SK-N-SH (cell line): ENCODE results near the gene OR6K3. TPM values are rescaled to one million over a fixed set of nuclear protein-coding genes. Genes with fewer than 3 reads are reported as not detected.
"Not testable (repeated sequence)": the region's sequence is repeated elsewhere in the genome, so short reads cannot be mapped to it uniquely, and the experiment has no call there.

ENCODE experiments used
- CTCF ChIA-PET: fragments of 300-600, 350-600 bp; formaldehyde crosslinking; extraction: SDS; loops from one replicate; lab custom pipeline; 2021; lab: Yijun Ruan, JAX
- POLR2A ChIA-PET: fragments of 350-600 bp; sonication (Branson Sonifier 250); formaldehyde crosslinking; extraction: SDS; loops from one replicate; lab custom pipeline; 2020; ENCODE audit warnings: antibody characterized with exemption, inconsistent platforms; lab: Yijun Ruan, JAX
- DNase-seq: peaks from one replicate; pipeline ENCODE4 v3.0.0; 2012
- H2AFZ ChIP-seq: fragments of 200-600 bp; sonication (generic); 2 replicates; pipeline ENCODE4 v1.8.1; 2016; ENCODE audit warnings: antibody characterized with exemption, mild to moderate bottlenecking, low read depth
- H3F3A ChIP-seq: fragments of 200-600 bp; sonication (generic); replicated peaks from 2 replicates; pipeline ENCODE3; 2016; ENCODE audit warnings: antibody characterized with exemption, mild to moderate bottlenecking; ENCODE audit not compliant: insufficient read depth
- H3K27ac ChIP-seq, 2 experiments: fragments of 200-500 bp in 1 of 2; fragments of 200-600 bp in 1 of 2; sonication (Bioruptor generic) in 1 of 2; sonication (generic), shearing (Covaris generic) in 1 of 2; 2 replicates each; pipeline versions ENCODE4 v1.5.1 to v1.6.1; 2014 to 2016; ENCODE audit warnings: low read depth in 2 of 2, inconsistent platforms in 1 of 2, low read length in 1 of 2, mild to moderate bottlenecking in 1 of 2, mixed read lengths in 1 of 2
- H3K27me3 ChIP-seq: fragments of 200-600 bp; sonication (generic), shearing (Covaris generic); 2 replicates; pipeline ENCODE4 v1.6.1; 2016; ENCODE audit warnings: mixed run types; ENCODE audit not compliant: insufficient read depth
- H3K36me3 ChIP-seq, 2 experiments: fragments of 200-500 bp in 1 of 2; fragments of 200-600 bp in 1 of 2; sonication (Bioruptor generic) in 1 of 2; sonication (generic) in 1 of 2; replicated peaks in 1 of 2; 2 replicates each; pipeline versions ENCODE3 to v1.5.1; 2014 to 2016; ENCODE audit warnings: low read length in 1 of 2, mild to moderate bottlenecking in 1 of 2; ENCODE audit not compliant: insufficient read depth in 2 of 2, control insufficient read depth in 1 of 2
- H3K4me1 ChIP-seq, 2 experiments: fragments of 200-500 bp in 1 of 2; fragments of 200-600 bp in 1 of 2; sonication (Bioruptor generic) in 1 of 2; sonication (generic), shearing (Covaris generic) in 1 of 2; 2 replicates each; pipeline versions ENCODE4 v1.5.1 to v1.6.1; 2014 to 2016; ENCODE audit warnings: low read depth in 1 of 2, low read length in 1 of 2, mixed run types in 1 of 2; ENCODE audit not compliant: insufficient read depth in 2 of 2, control insufficient read depth in 1 of 2
- H3K4me2 ChIP-seq: fragments of 200-600 bp; sonication (generic), shearing (Covaris generic); 2 replicates; pipeline ENCODE4 v1.6.1; 2017; ENCODE audit warnings: mixed run types
- H3K4me3 ChIP-seq, 2 experiments: fragments of 200-500 bp in 1 of 2; fragments of 200-600 bp in 1 of 2; sonication (Bioruptor generic) in 1 of 2; sonication (generic), shearing (Covaris generic) in 1 of 2; 2 replicates each; pipeline versions ENCODE4 v1.5.1 to v1.8.1; 2014 to 2016; ENCODE audit warnings: low read depth in 2 of 2, inconsistent platforms in 1 of 2, low read length in 1 of 2, mild to moderate bottlenecking in 1 of 2, mixed read lengths in 1 of 2, moderate library complexity in 1 of 2
- H3K79me2 ChIP-seq: fragments of 200-600 bp; sonication (generic); 2 replicates; pipeline ENCODE4 v1.8.1; 2017; ENCODE audit warnings: mild to moderate bottlenecking; ENCODE audit not compliant: insufficient read depth
- H3K9ac ChIP-seq: fragments of 200-600 bp; sonication (generic); 2 replicates; pipeline ENCODE4 v1.6.1; 2017; ENCODE audit warnings: mixed run types
- H3K9me2 ChIP-seq: fragments of 200-600 bp; sonication (generic); 2 replicates; pipeline ENCODE4 v1.6.1; 2017; ENCODE audit warnings: mixed run types
- H3K9me3 ChIP-seq: fragments of 200-600 bp; sonication (generic); 2 replicates; pipeline ENCODE4 v1.6.1; 2017; ENCODE audit warnings: mixed run types, mild to moderate bottlenecking, moderate library complexity
- H4K20me1 ChIP-seq: fragments of 200-600 bp; sonication (generic); 2 replicates; pipeline ENCODE4 v1.6.1; 2017; ENCODE audit warnings: mild to moderate bottlenecking, mixed run types; ENCODE audit not compliant: insufficient read depth
- ELF1 ChIP-seq: IDR thresholded peaks from 2 replicates; pipeline ENCODE4 v1.4.0; 2012
- EP300 ChIP-seq, 2 experiments: IDR thresholded peaks; 2 replicates each; pipeline versions ENCODE4 v1.4.0 to v1.6.1; 2012; ENCODE audit warnings: borderline replicate concordance in 1 of 2, low read depth in 1 of 2, low read length in 1 of 2
- FOSL2 ChIP-seq: IDR thresholded peaks from 2 replicates; pipeline ENCODE4 v1.4.0; 2012; ENCODE audit warnings: low read depth, mild to moderate bottlenecking, moderate library complexity, borderline replicate concordance
- FOXM1 ChIP-seq: IDR thresholded peaks from 2 replicates; pipeline ENCODE4 v1.4.0; 2012; ENCODE audit warnings: low read depth, mild to moderate bottlenecking
- GABPA ChIP-seq: IDR thresholded peaks from 2 replicates; pipeline ENCODE4 v1.4.0; 2012; ENCODE audit warnings: low read depth, mild to moderate bottlenecking
- RXRA ChIP-seq: IDR thresholded peaks from 2 replicates; pipeline ENCODE4 v1.4.0; 2012; ENCODE audit warnings: low read depth, mild to moderate bottlenecking, borderline replicate concordance
- TEAD4 ChIP-seq: IDR thresholded peaks from 2 replicates; pipeline ENCODE4 v1.4.0; 2012; ENCODE audit warnings: mild to moderate bottlenecking, borderline replicate concordance; ENCODE audit not compliant: insufficient read depth
- WGBS: methylation state at CpG from one replicate; pipeline ENCODE4 v1.1.6; 2017; ENCODE audit warnings: low lambda C conversion rate; 5-methylcytosine and 5-hydroxymethylcytosine counted together
- polyA plus RNA-seq, 3 experiments: library from polyadenylated mRNA; depleted of rRNA; stranded (reverse); fragments of >200 nt; gene quantifications; 2 replicates each; pipeline ENCODE4 v1.2.3, GENCODE V29; 2012
- TF ChIP-seq, protein P1 (sequence below): IDR thresholded peaks from 2 replicates; pipeline ENCODE4 v1.4.0; 2012; ENCODE audit warnings: low read depth, borderline replicate concordance
- TF ChIP-seq, protein P2 (sequence below): fragments of 150-350 bp; IDR thresholded peaks from 2 replicates; pipeline ENCODE4 v1.6.1; 2017; ENCODE audit warnings: antibody characterized with exemption, low read length, low read depth, borderline replicate concordance
- TF ChIP-seq, protein P3 (sequence below): IDR thresholded peaks from 2 replicates; pipeline ENCODE4; 2012
- TF ChIP-seq, protein P4 (sequence below): IDR thresholded peaks from 2 replicates; pipeline ENCODE4 v1.4.0; 2012; ENCODE audit warnings: low read depth, borderline replicate concordance

The OR6K3 gene
- polyA plus RNA-seq, 1 of the 3 experiments (the other 2 are of a cell fraction) = not detected

DNA sequence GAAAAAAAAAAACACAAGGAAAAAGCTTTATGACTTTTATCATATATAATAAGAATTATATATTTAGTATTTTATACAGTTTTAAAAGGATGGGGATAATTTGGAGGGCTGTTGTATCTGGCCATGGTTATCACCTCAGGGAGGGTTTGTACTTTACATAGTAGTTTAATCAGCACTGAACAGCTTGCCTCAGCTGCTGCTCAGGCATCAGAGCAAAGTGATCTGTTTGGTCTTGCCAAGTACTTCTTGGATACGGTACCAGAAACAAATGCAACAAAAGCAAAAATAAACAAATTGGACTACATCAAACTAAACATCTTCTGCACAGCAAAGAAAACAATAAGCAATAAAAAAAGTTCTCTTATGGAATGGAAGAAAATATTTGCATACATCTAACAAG lies 31.4 kb downstream of the OR6K3 start (continued):
- TF ChIP-seq, protein P1, sequence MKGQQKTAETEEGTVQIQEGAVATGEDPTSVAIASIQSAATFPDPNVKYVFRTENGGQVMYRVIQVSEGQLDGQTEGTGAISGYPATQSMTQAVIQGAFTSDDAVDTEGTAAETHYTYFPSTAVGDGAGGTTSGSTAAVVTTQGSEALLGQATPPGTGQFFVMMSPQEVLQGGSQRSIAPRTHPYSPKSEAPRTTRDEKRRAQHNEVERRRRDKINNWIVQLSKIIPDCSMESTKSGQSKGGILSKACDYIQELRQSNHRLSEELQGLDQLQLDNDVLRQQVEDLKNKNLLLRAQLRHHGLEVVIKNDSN = no peak
- TF ChIP-seq, protein P2, sequence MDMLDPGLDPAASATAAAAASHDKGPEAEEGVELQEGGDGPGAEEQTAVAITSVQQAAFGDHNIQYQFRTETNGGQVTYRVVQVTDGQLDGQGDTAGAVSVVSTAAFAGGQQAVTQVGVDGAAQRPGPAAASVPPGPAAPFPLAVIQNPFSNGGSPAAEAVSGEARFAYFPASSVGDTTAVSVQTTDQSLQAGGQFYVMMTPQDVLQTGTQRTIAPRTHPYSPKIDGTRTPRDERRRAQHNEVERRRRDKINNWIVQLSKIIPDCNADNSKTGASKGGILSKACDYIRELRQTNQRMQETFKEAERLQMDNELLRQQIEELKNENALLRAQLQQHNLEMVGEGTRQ = no peak
- no peak for TF ChIP-seq FOXM1

DNA sequence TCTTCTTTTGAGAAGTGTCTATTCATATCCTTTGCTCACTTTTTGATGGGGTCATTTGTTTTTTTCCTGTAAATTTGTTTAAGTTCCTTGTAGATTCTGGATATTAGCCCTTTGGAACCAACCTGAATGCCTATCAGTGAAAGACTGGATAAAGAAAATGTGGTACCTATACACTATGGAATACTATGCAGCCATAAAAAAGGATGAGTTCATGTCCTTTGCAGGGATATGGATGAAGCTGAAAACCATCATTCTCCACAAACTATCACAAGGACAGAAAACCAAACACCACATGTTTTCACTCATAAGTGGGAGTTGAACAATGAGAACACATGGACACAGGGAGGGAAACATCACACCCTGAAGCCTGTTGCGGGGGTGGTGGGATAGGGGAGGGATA lies 32.2 kb downstream of the OR6K3 start:
- 0% methylated on average over 1 of the region's 1 CpG for WGBS
- H3K9me3 ChIP-seq, H2AFZ ChIP-seq, DNase-seq, H3F3A ChIP-seq, H4K20me1 ChIP-seq, H3K4me3 ChIP-seq, H3K27me3 ChIP-seq, H3K4me2 ChIP-seq, H3K9me2 ChIP-seq, H3K27ac ChIP-seq, POLR2A ChIA-PET, H3K79me2 ChIP-seq, H3K36me3 ChIP-seq, H3K4me1 ChIP-seq, H3K9ac ChIP-seq, CTCF ChIA-PET: not testable (repeated sequence)

DNA sequence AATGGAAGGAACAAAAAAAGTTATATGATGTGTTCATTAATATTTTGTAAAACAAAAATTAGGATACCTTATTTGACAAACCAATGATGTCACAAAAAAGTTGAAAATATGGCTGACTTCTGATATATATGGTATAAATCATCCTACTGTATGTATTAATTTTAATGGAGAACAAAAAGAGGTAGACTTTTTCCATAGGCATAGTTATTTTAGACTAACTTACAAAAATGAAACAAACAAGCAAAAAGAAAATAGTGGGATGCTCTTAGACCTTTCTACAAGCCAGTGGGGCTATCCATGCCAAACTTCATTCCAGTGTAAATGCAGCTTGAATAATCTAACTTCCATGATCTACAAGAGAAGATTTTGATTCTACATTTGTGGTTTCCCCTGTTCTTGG lies 33.5 kb downstream of the OR6K3 start:
- no peak for DNase-seq
- Histone ChIP-seq H3K9me3 (no peaks in the 10 kb centered on the region), H3K9me2 (no peaks in the 10 kb centered on the region), H3F3A (no peaks in the 10 kb centered on the region), H3K27me3 (no peaks in the 10 kb centered on the region)
- POLR2A ChIA-PET = no interaction called here
- TF ChIP-seq GABPA = no peak
- TF ChIP-seq, all 33 proteins: peak for 0
- H3K4me2 ChIP-seq = no peak overlapping the region
- CTCF ChIA-PET = no interaction called here
- H3K27ac ChIP-seq = no peak overlapping the region
- H3K79me2 ChIP-seq = no peaks in the 10 kb centered on the region
- H3K4me1 ChIP-seq = no peaks in the 10 kb centered on the region
- H2AFZ ChIP-seq = no peak overlapping the region
- H3K4me3 ChIP-seq = no peak overlapping the region
- no peaks in the 10 kb centered on the region for H4K20me1 ChIP-seq
- H3K9ac ChIP-seq = no peak overlapping the region
- H3K36me3 ChIP-seq = no peaks in the 10 kb centered on the region

DNA sequence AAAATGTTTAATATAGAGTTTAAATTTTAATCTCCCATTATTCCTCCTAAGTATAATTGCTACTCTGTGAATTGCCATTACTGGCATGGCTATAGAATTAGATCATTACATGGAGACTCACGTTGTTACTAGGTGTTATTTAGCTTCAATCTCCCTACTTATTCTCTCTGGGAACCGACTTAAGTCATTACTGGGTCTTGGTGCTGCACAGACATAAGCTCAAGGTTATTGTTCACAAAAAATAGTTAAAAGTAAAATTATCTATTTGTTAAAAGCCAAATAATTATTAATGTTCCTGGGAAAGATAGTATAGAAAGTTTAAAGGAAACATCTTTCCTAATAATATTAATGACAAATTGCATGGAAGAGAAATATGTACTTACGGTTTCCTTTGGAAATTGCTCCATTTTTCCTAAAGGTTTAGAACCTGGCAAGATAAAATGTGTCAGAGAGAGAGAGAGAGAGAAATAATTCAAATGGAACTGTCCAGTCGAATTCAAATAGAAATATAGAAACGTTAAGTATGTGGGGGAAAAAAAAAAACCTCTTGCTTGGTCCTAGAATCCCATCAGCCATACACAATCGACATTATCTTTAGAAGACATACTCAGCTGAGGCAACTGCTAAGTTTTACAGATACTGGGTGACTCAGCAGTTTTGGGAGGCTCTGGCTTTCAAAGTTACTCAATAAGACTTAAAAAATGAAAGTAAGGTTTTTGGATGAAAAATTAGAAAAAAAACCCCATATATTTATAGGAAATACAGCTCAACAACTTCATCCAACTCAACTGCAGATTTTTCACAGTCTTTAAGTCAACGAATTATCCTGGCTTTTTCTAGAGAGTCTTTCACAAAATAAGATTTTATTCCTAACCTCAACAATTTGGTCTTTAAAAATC lies 34.2 kb downstream of the OR6K3 start, which contains the start of gene SPTA1:
TSS of gene SPTA1 (minus strand) at position 605 of the 899 bp plus-strand sequence. CDS start at position 407, 198 bp downstream.
- WGBS = under 1% methylated on average over 7 of the region's 7 CpGs
- Histone ChIP-seq H3K4me3 (no peak within 1 kb of the TSS), H3K79me2 (no peaks in the 10 kb centered on the region), H3K9me2 (no peaks in the 10 kb centered on the region), H3K27ac (no peak within 1 kb of the TSS), H3K27me3 (no peaks in the 10 kb centered on the region), H2AFZ (no peak within 1 kb of the TSS), H3K4me1 (no peaks in the 10 kb centered on the region), H3K9me3 (no peaks in the 10 kb centered on the region), H3F3A (no peaks in the 10 kb centered on the region), H3K4me2 (no peak within 1 kb of the TSS), H3K36me3 (no peaks in the 10 kb centered on the region), H4K20me1 (no peaks in the 10 kb centered on the region), H3K9ac (no peak within 1 kb of the TSS)
- CTCF ChIA-PET = interaction anchor here (0.8 kb wide), 1 partner anchor 385 kb away, joined by 3 read pairs; no protein-coding TSS in a partner anchor
- no peak for DNase-seq
- POLR2A ChIA-PET = no interaction called here
- TF ChIP-seq, protein P1 = no peak
- TF ChIP-seq, protein P3, sequence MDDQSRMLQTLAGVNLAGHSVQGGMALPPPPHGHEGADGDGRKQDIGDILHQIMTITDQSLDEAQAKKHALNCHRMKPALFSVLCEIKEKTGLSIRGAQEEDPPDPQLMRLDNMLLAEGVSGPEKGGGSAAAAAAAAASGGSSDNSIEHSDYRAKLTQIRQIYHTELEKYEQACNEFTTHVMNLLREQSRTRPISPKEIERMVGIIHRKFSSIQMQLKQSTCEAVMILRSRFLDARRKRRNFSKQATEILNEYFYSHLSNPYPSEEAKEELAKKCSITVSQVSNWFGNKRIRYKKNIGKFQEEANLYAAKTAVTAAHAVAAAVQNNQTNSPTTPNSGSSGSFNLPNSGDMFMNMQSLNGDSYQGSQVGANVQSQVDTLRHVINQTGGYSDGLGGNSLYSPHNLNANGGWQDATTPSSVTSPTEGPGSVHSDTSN = no peak
- TF ChIP-seq RXRA (no peak), TEAD4 (no peak), ELF1 (no peak), FOSL2 (no peak), EP300 (IDR thresholded peaks at IDR 0.05; ENCODE audit: borderline replicate concordance in 1 of 2, low read depth in 1 of 2, low read length in 1 of 2) (no peak)
- TF ChIP-seq, protein P2 = no peak
- TF ChIP-seq, protein P4, sequence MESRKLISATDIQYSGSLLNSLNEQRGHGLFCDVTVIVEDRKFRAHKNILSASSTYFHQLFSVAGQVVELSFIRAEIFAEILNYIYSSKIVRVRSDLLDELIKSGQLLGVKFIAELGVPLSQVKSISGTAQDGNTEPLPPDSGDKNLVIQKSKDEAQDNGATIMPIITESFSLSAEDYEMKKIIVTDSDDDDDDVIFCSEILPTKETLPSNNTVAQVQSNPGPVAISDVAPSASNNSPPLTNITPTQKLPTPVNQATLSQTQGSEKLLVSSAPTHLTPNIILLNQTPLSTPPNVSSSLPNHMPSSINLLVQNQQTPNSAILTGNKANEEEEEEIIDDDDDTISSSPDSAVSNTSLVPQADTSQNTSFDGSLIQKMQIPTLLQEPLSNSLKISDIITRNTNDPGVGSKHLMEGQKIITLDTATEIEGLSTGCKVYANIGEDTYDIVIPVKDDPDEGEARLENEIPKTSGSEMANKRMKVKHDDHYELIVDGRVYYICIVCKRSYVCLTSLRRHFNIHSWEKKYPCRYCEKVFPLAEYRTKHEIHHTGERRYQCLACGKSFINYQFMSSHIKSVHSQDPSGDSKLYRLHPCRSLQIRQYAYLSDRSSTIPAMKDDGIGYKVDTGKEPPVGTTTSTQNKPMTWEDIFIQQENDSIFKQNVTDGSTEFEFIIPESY = no peak
